Frontal cortex (tissue), 4 donors: ENCODE measurements around the gene C17orf78. TPM values are rescaled to one million over a fixed set of nuclear protein-coding genes. Genes with fewer than 3 reads are reported as not detected.
"Not testable (repeated sequence)": the region's sequence is repeated elsewhere in the genome, so short reads cannot be mapped to it uniquely, and the experiment has no call there.

Experiments used
- DNase-seq, 2 donors: peaks; one replicate each; pipeline ENCODE4 v3.0.0; 2012; ENCODE audit warnings: low spot score in 2 of 2
- FAIRE-seq: peaks from 2 replicates; lab custom pipeline; 2012; peaks lifted over from hg19 to GRCh38; lab: Jason Lieb, UNC
- total RNA-seq: library from RNA; depleted of rRNA; stranded (reverse); fragments of >200 nt; gene quantifications from one replicate; pipeline ENCODE4 v1.2.3, GENCODE V29; 2014
- donor health status: control.
- donor health status: control.
- donor health status: control.

Gene C17orf78
- total RNA-seq, 1 donor from 2014 or later, result not detected

DNA sequence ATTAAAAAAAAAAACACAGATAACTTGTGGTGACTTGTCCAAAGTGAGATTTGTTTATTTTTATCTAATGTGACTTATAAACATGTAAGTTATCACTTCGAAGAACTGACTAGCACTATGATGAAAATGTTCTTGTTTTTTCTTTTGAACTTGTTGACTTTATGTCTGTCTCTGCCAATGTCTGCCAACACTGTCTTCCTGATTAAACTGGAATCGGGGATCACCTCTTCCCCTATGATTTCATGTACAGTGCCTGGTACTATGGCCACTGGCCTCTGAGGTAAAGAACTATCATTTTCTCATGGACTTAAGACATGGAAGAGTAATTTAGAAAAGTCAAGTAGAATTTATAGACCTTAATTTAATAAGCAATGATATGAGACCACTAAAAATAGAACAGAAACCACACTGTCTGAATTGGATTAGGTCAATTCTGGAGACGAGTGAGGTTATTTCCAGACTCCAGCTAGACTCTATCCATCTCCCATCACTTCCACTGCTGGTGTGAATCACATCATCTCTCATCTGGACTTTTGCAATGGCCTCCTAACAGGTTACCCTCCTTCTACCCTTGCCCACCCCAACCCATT is 8.9 kb downstream of the C17orf78 start:
- FAIRE-seq (no peak), DNase-seq (no peak)

DNA sequence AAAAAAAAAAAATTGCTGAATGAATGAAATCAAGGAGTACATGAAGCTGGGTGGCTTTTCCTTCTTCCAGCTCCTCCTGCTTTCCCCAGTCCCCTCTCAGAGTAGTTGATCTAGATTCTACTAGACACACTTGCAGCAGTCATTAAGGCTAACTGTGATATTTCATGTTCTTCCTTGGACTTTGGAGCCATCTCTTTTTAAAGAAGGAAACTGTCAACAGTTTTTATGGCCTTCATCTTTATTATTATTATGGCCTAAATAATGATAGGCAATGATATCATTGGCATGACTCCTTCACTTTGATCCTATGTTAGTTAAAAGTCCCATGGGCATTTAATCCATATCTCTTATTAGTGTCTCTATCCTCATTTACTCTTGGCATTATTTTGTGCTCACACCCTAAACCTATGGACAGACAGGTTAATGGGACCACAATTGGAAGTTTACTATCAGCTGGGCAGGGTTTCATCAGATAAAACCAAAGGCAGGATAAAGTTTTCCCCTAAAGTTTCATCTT is 9.7 kb downstream of the C17orf78 start:
- no peak for DNase-seq
- no peak for FAIRE-seq

DNA sequence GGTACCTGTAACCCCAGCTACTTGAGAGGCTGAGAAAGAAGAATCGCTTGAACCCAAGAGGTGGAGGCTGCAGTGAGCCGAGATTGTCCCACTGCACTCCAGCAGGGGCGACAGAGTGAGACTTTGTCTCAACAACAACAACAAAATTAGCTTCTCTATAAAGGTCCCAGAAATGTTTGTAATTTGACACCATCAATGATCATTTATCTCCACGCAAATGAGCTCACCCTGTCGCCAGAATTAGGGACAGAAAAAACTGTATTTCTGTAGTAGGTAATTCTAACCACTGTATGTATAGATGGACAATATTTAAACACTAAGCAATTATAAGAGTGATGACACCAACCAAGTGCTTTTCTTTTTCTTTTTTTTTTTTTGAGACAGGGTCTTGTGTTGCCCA is 10.7 kb downstream of the C17orf78 start:
- DNase-seq, result no peak

DNA sequence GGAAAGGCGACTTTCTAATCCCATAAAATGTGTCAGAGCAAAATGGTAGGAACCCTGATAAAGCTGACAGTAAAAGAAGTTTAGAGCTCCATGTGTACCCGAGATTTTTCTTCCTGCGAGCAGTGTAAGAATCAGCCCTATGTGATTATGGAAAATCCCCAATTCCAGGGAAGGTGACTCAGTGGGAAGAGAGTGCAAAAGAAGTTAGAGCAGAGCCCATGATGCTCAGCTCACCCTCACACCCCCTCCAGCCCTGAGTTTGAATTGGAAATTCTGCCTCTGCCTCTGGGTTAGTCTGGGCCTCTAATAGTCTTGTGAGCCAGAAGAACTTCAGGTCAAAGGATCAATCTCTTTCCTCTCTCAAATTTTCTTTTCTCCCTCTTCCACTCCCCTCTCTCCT is 12.5 kb downstream of the C17orf78 start:
- DNase-seq, result no peak

More for the DNA sequence above, 10.7 kb downstream of the C17orf78 start:
- no peak for FAIRE-seq

DNA sequence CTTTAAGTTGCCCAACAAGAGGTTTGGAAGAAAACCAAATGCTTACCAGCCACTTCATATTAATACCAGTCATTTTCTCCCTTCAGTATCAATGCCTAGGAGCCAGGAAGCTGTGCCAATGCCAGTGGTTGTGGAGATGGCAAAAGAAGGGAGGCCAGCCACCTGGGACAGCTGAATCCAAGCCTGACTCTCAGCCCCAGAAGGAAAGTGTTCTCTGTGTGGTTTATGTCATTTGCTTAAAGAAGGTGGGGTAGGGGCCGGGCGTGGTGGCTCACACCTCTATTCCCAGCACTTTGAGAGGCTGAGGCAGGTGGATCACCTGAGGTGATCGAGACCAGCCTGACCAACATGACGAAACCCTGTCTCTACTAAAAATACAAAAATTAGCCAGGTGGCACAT is 13.4 kb downstream of the C17orf78 start:
- DNase-seq (no peak), FAIRE-seq (no peak)

More for the DNA sequence above, 12.5 kb downstream of the C17orf78 start:
- FAIRE-seq, result no peak

DNA sequence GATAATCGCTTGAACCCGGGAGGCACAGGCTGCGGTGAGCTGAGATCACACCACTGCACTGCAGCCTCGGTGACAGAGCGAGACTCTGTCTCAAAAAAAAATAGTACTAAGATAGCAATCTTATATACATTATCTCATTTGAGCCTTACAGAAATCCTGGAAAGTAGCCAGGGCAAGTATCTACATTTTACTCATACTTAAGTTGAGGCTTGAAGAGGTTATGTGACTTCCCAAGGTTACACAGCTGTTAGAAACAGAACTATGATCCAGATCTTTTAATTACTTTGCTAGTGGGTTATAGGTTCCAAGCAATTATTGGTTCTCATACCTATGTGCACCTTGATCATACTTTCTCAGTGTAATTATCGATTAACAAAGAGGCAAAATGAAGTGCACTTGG is 15.4 kb downstream of the C17orf78 start:
- no peak for DNase-seq
- FAIRE-seq, result no peak

DNA sequence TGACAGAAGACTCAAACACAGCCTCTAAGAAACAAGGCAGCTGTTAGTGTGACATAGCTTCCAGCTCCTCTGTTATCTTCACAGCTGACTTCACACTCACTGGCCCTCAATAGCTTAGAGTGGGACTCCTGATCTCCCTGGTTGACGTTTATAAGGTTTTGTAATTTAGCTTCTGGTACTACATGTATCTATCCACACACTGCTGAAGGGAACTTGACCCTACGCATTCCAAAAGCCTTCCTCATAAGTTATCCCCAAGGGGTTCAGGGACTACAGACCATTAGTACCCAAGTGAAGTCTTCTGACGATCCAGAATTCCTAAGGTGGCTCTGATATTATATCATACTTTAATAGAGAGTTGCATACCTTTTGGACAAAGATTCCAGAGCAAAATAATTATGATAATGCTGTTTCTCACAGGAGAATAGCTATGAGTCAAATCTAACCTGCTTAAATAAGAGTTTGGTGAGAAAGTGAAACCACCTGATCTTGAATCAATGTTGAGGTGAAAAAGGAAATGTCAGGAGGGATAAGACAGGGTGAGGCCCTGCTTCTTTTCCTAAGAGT is 16.3 kb downstream of the C17orf78 start:
- FAIRE-seq, result no peak
- DNase-seq, result no peak

DNA sequence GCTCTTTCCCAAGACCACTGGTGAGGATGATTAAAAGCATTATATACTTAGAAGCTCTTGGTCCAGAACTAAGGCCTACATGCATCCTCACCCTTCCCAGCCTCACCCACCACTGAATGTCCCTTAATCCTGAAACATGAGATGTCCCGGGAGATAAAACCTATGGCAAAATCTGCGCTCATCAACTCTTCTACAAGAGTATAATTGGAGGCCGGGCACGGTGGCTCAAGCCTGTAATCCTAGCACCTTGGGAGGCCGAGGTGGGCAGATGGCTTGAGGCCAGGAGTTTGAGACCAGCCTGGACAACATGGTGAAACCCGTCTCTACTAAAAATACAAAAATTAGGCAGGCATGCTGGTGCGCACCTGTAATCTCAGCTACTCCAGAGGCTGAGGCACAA is 17.6 kb downstream of the C17orf78 start:
- FAIRE-seq, result no peak
- DNase-seq, result no peak

DNA sequence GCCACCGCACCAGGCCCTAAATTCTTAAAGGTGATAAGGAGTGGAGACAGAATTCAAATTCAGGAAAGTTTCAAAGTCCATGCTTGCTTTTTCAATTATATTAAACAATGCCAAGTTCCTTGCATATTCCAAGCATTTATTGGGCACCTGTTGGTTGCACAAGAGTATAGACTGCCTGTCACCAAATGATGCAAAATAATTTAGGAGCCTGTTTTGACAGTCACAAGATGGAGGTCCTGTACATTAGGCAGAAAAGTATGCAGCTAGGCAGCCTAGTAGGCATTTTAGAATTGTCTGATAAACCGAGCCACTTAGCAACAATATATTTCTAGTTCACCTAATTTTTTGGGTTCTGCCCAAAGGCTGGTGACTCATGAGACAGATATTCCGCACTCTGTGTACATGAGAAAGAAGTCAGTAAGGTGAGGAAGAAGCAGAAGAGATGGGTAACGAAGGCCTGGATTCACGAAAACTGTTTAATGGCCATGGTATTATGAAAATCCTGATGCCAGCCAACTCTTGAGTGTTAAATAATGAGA is 23.5 kb downstream of the C17orf78 start:
- FAIRE-seq (no peak), DNase-seq (no peak)

DNA sequence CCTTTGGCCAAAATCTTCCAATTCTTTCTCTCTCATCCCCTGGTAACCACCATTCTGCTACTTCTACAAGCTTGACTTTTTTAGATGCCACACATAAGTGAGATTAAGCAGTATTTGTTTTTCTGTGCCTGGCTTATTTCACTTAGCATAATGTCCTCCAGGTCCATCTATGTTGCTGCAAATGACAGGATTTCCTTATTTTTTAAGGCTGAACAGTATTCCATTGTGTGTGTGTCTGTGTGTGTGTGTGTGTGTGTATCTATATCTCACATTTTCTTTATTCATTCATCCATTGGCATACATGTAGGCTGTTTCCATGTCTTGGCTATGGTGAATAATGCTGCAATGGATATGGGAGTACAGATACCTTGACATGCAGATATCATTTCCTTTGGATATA is 24.7 kb downstream of the C17orf78 start:
- no peak for DNase-seq
- FAIRE-seq, result no peak

DNA sequence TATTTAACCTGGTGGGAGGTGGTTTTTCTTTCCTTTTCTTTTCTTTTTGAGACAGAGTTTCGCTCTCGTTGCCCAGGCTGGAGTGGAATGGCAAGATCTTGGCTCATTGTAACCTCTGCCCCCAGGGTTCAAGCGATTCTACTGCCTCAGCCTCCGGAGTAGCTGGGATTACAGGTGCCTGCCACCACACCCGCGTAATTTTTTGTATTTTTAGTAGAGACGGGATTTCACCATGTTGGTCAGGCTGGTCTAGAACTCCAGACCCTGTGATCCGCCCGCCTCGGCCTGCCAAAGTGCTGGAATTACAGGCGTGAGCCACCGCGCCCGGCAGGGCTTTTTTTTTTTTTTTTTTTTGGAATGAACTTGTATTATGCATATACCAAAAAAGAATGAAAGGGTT is 29.7 kb downstream of the C17orf78 start:
- FAIRE-seq, DNase-seq: not testable (repeated sequence)

DNA sequence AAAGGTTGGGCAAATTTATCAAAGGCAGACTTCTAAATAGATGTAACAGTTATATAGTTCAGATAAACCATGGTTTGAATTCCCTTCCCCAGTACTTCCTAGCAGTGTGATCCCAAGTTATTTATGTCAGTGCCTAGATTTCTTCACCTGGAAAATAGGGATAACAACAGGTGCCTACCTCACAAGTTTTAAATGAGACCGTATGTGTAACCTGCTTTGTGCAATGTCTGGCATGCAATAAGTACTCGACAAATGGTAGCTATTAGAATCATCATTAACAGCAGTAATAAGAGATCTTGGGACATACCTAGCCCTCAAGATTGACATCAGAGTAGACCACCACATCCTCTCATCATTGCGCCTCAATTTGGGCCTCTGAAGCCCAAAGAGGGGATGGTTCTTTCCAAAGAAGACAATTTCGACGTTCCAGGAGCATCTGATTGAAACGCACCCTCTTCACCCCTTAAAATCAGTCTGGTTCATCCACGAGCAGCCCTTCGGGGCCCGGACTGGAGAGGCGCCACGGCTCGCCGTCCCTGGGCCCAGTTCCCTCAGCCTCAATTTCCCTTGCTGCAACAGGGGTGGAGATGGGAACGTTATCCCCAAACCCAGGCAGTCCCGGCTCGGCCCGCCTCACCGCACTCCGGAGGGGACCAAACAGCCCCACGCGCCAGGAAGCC is 30.3 kb downstream of the C17orf78 start:
- DNase-seq (no peak), FAIRE-seq (no peak)

DNA sequence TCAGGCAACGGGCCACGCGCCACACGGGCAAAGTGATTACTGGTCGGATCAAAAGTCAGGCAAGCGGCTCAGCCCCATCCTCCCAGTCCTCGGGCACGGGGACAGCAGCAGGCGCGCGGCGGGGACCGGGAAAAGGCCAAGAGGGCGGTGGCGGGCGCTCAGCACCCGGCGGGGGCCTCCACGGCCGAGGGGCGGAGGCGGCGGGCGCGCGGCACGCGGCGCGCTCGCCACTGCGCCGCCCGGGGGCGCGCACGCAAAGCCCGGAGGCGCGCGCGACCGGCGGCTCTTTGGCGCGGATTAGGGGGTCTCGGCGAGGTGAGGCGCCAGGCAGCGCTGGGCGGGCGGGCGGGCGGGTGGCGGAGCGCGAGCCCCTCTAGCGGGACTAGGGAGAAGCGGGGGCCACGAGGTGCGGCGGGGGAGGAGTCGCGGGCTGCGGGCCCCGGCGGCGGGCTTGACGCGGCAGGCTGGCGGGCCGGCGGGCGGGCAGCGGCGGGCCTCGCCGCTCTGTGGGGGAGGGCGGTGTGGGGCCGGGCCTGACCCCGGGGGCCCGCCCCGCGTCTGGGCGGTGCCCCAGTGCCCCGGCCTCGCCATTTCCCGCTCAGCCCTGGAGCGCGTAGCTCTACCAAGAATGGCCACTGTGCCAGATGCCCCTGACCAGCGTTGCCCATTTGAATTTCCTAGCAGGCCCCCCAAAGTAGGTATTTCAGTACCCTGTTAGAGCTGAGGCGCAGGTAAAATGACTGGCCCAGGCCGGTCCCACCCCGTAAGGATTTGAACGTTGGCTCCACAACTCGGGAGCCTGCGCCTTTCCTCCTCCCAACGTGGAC is 31.1 kb downstream of the C17orf78 start, which contains the start of the genes ACACA and TADA2A:
Gene ACACA (minus strand): TSS at position 202 of the 827 bp plus-strand sequence. CDS start 537 bp downstream, outside the sequence.
Gene TADA2A (plus strand): TSS at position 252 of the 827 bp plus-strand sequence. CDS start 4,480 bp downstream, outside the sequence.
- FAIRE-seq, result no peak
- DNase-seq, result peak; percentile 86 to 89

DNA sequence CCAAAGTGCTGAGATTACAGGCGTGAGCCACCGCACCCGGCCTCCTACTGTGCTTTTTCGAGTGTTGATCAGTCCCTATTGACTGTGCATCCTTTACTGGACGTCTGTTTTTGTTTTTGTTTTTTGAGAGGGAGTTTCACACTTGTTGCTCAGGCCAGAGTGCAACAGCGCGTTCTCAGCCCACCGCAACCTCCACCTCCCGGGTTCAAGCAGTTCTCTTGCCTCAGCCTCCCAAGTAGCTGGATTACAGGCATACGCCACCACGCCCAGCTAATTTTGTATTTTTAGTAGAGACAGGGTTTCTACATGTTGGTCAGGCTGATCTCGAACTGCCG is 32.3 kb downstream of the C17orf78 start:
- FAIRE-seq, DNase-seq: not testable (repeated sequence)

DNA sequence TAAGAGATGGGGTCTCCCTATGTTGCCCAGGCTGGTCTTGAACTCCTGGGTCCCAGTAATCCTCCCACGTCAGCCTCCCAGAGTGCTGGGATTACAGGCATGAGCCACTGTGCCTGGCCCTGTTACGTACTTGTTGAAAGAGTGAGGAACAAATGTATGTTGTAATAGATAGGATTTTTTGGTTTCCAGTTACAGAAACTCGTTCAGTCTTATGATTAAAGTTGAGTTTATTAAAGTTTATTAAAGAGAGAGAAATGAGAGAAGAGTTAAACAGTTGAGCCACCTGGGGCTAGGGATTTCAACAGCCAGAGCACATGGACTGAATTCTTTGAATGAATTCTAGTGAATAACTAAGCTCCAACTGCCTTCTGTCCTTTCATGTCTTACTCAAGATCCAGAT is 34.6 kb downstream of the C17orf78 start:
- FAIRE-seq (no peak), DNase-seq (no peak)

DNA sequence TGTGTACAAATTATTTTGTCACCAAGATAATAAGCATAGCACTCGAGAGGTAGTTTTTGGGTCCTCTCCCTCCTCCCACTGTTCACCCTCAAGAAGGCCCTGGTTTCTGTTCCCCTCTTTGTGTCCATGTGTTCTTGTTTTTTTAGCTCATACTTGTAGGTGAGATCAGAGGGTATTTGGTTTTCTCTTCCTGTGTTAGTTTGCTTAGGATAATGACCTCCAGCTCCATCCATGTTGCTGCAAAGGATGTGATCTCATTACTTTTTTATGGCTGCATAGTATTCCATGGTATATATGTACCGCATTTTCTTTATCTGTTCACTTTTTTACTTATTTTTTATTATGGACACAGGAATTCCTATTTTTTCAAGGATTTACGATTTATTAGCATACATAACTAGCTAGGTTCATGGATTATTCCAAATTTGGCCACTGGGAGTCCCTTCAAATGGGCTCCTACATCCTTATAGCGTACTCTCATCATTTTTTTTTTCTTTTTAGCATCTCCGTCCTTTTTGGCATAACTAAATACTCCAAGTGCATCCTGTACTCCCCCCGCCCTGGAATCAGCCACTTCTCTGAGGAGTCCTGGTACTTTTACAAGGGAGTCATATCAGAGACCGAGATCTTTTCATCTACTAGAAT is 38.2 kb downstream of the C17orf78 start:
- FAIRE-seq (no peak), DNase-seq (no peak)

DNA sequence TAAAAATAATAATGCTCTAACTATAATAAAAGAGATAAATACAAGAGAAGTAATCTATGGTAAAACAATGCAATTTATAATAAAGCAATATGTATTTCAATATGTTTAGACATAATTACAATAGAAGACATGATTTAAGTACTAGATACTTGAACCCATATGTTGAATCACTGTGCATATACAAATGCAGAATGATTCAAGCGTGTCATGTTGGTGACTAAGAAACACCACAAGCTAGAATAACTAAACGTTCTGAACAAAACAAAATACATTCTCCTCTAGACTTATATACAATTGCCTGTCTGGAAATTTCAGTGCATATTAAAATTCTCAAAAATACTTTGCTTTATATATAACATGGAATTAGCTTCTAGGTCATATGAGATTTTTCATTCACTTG is 42.1 kb downstream of the C17orf78 start:
- FAIRE-seq (no peak), DNase-seq (no peak)

DNA sequence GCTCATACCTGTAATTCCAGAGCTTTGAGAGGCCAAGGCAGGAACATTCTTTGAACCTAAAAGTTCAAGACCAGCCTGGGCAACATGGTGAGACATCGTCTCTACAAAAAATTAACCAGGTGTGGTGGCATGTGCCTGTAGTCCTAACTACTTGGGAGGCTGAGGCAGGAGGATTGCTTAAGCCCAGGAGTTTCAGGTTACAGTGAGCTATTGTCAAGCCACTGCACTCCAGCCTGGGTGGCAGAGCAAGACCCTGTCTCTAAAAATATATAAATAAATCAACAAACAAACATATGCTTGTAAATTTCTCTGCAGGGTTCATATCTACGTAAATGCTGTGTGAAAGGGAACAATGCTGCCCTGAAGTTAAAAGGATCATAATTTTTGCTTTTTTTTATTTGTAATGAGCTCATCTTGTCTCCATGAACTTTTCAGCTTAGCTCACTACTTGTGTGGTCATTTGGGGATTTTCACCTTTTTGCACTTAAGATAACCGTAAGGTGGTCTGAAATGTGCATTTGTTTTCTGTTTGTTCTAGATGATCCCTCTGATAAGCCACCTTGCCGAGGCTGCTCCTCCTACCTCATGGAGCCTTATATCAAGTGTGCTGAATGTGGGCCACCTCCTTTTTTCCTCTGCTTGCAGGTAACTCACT is 47.3 kb downstream of the C17orf78 start:
- no peak for FAIRE-seq
- no peak for DNase-seq

DNA sequence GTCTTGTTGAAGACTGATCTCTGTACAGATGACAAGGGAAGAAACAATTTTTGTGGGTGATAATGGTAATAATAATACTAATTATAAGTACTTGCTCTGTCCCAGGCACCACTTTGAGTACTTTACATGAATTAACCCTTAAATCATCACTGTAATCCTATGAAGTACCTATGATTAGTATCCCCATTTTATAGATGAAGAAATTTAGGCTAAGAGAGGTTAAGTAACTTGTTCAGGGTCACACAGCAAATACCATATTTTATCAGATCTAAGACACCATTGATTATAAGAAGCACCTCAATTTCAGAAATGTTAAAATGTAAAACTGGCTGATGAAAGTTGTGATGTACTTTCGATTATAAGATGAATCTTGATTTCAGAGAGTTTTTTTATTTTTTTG is 49.5 kb downstream of the C17orf78 start:
- FAIRE-seq (no peak), DNase-seq (no peak)
